ENCODE measurements around the gene KRTAP5-8. TPM values are rescaled to one million over a fixed set of nuclear protein-coding genes. Genes with fewer than 3 reads are reported as not detected.

The KRTAP5-8 gene
- total RNA-seq, 1 experiment from 2014 or later: not detected

- peaks cover 10 to 11% of the 10 kb centered on the region in 2 experiments; a peak in 3 of 4 replicates for H3K4me1 ChIP-seq (ENCODE audit: control insufficient read depth in 1 of 2, insufficient read depth in 2 of 2, low read length in 2 of 2)
- POLR2A ChIA-PET: no interaction called here
- H3K79me2 ChIP-seq (ENCODE audit: insufficient read depth, low read length): no peaks in the 10 kb centered on the region
- H3K27ac ChIP-seq (ENCODE audit: low read depth, low read length): no peak overlapping the region
- no peak overlapping the region for H2AFZ ChIP-seq (ENCODE audit: low read depth, low read length, poor library complexity, severe bottlenecking)
- ATAC-seq: no peak
- H3K4me2 ChIP-seq (ENCODE audit: low read length): no peak overlapping the region
- BruUV-seq (replicated peaks): no TSS peak
- H3K4me3 ChIP-seq (replicated peaks in 1 of 2; ENCODE audit: low read depth in 1 of 2, low read length in 2 of 2): no peak overlapping the region
- CTCF ChIA-PET: no interaction called here
- no peak for TF ChIP-seq EZH2 (IDR thresholded peaks at IDR 0.05)
- no peak for TF ChIP-seq TCF7L2 (IDR thresholded peaks at IDR 0.05; ENCODE audit: borderline replicate concordance, extremely low read depth, insufficient read depth, insufficient read length)
- no peak for TF ChIP-seq SP1 (IDR thresholded peaks at IDR 0.05; ENCODE audit: low read depth)
- no peak for TF ChIP-seq FOSL1 (IDR thresholded peaks at IDR 0.05; ENCODE audit: low read depth)
- no peak for TF ChIP-seq CBX3 (IDR thresholded peaks at IDR 0.05; ENCODE audit: low read depth)
- TF ChIP-seq CEBPB (IDR thresholded peaks at IDR 0.05; ENCODE audit: low read depth): no peak
- no peak for TF ChIP-seq POLR2A (IDR thresholded peaks at IDR 0.05; ENCODE audit: borderline replicate concordance, extremely low read depth, insufficient read depth, insufficient read length)
- TF ChIP-seq ZNF274 (IDR thresholded peaks at IDR 0.05; ENCODE audit: low read depth, low read length): no peak
- TF ChIP-seq SRF (IDR thresholded peaks at IDR 0.05; ENCODE audit: low read depth): no peak
- no peak for TF ChIP-seq ZBTB33 (IDR thresholded peaks at IDR 0.05; ENCODE audit: extremely low read depth, insufficient replicate concordance, low read length)
- no peak for TF ChIP-seq ATF3 (IDR thresholded peaks at IDR 0.05)
- TF ChIP-seq CTCF (IDR thresholded peaks at IDR 0.05 in 2 of 3, conservative IDR thresholded peaks at IDR 0.05 in 1 of 3; ENCODE audit: borderline replicate concordance in 1 of 3, insufficient read depth in 1 of 3, low read depth in 2 of 3, low read length in 2 of 3): no peak
- TF ChIP-seq EZH2phosphoT487 (IDR thresholded peaks at IDR 0.05; ENCODE audit: borderline replicate concordance): no peak
- no peak for TF ChIP-seq RAD21 (IDR thresholded peaks at IDR 0.05; ENCODE audit: low read depth)
- no peak for TF ChIP-seq POLR2AphosphoS5 (IDR thresholded peaks at IDR 0.05; ENCODE audit: low read depth, low read length)
- no peak for TF ChIP-seq ZFX (IDR thresholded peaks at IDR 0.05)
- TF ChIP-seq YY1 (IDR thresholded peaks at IDR 0.05; ENCODE audit: extremely low read depth, insufficient replicate concordance, low read depth, low read length): no peak
- H3K9me3 ChIP-seq (ENCODE audit: control insufficient read depth in 1 of 2, insufficient read depth in 1 of 2, low read depth in 1 of 2, low read length in 2 of 2): no peaks in the 10 kb centered on the region
- H3K27me3 ChIP-seq (ENCODE audit: insufficient read depth, low read length): no peaks in the 10 kb centered on the region
- H4K20me1 ChIP-seq (ENCODE audit: insufficient read depth): no peaks in the 10 kb centered on the region
- no peak for DNase-seq (ENCODE audit: low read depth, low spot score)
- RAD21 ChIA-PET (ENCODE audit: low non-redundant PET in 1 of 2, low total read pairs in 2 of 2, uncharacterized antibody in 2 of 2, unreplicated experiment in 2 of 2): no interaction called here
- no peaks in the 10 kb centered on the region for H3K9me2 ChIP-seq (ENCODE audit: insufficient read depth)
- intact Hi-C loops (cut with micrococcal nuclease): no loop called here
- peaks cover 9 to 12% of the 10 kb centered on the region in 2 experiments; a peak in 1 of 4 replicates for H3K36me3 ChIP-seq (ENCODE audit: control insufficient read depth in 1 of 2, insufficient read depth in 2 of 2, low read length in 2 of 2)
- H3K9ac ChIP-seq (ENCODE audit: low read length): no peak overlapping the region
Measured at GRCh38 chr11:71499125-71499524, 38.7 kb upstream of the KRTAP5-8 start.

All from HCT116 (cell line).